Uterus (tissue), 4 donors: Measurements from ENCODE around the gene MGAT2. TPM values are rescaled to one million over a fixed set of nuclear protein-coding genes. Genes with fewer than 3 reads are reported as not detected.
A peak's percentile ranks its signal among the peaks of the same experiment; 100 is the strongest.

Source experiments
- DNase-seq, 2 donors: peaks; one replicate each; pipeline ENCODE4 v3.0.0-alpha.2; 2019 to 2020
- H3K27ac ChIP-seq, 2 donors: fragments of 200-600 bp; sonication (generic); 1 replicate in 1 of 2; 2 replicates in 1 of 2; pipeline ENCODE4 v1.5.1; 2016 to 2018
- H3K27me3 ChIP-seq, 2 donors: fragments of 200-600 bp; sonication (generic); one replicate each; pipeline ENCODE4 v1.5.1; 2018 to 2019; ENCODE audit warnings: control low read depth in 1 of 2
- H3K36me3 ChIP-seq, 2 donors: fragments of 200-600 bp; sonication (generic); one replicate each; pipeline ENCODE4 v1.5.1; 2019; ENCODE audit warnings: control low read depth in 1 of 2
- H3K4me1 ChIP-seq, 2 donors: fragments of 200-600 bp; sonication (generic); one replicate each; pipeline ENCODE4 v1.5.1; 2018 to 2019; ENCODE audit warnings: control low read depth in 1 of 2
- H3K4me3 ChIP-seq, 2 donors: fragments of 200-600 bp; sonication (generic); 1 replicate in 1 of 2; 2 replicates in 1 of 2; pipeline ENCODE4 v1.5.1; 2018 to 2019; ENCODE audit warnings: mild to moderate bottlenecking in 1 of 2
- H3K9me3 ChIP-seq, 2 donors: fragments of 200-600 bp; sonication (generic); one replicate each; pipeline ENCODE4 v1.5.1; 2019; ENCODE audit warnings: control low read depth in 1 of 2
- POLR2A ChIP-seq, 2 donors: fragments of 450-650 bp; IDR thresholded peaks; one replicate each; pipeline ENCODE4 v1.6.1; 2016; ENCODE audit warnings: antibody characterized with exemption in 2 of 2, mild to moderate bottlenecking in 1 of 2, moderate library complexity in 1 of 2
- intact Hi-C: fragments of 100-400 bp; cut with DNase I; formaldehyde crosslinking; loops from one replicate; pipeline ENCODE4 v1.15.1; 2023; ENCODE audit warnings: low total_unique reads
- total RNA-seq, 4 donors: library from RNA; depleted of rRNA in 3 of 4; stranded (reverse); fragments of >200 nt in 3 of 4; gene quantifications; one replicate each; pipeline versions ENCODE4 v1.1.0 to v1.2.4, GENCODE V29; 2014 to 2023
- TF ChIP-seq, protein P1 (sequence below), 4 experiments: fragments of 200-600 bp in 2 of 4; fragments of 450-650 bp in 2 of 4; sonication (generic) in 2 of 4; IDR thresholded peaks; one replicate each; pipeline ENCODE4 v1.5.1; 2016 to 2019; ENCODE audit warnings: antibody characterized with exemption in 4 of 4, mild to moderate bottlenecking in 2 of 4, moderate library complexity in 1 of 4
- donor health status: DM: yes; HTN: yes; CAD: no.

MGAT2 gene
- total RNA-seq, 4 donors from 2014 or later: 24.6 to 52.1 (median 32.6) TPM

- Histone ChIP-seq H3K9me3 (no peaks in the 10 kb centered on the region), H3K4me3 (peak overlapping the region; percentile 76 to 92), H3K36me3 (no peaks in the 10 kb centered on the region), H3K4me1 (peaks cover 11 to 17% of the 10 kb centered on the region in 2 donors), H3K27ac (peak overlapping the region; percentile 86 to 92), H3K27me3 (no peaks in the 10 kb centered on the region)
- peak; percentile 52 to 72 for DNase-seq
- intact Hi-C loops: no loop called here
- TF ChIP-seq, protein P1, sequence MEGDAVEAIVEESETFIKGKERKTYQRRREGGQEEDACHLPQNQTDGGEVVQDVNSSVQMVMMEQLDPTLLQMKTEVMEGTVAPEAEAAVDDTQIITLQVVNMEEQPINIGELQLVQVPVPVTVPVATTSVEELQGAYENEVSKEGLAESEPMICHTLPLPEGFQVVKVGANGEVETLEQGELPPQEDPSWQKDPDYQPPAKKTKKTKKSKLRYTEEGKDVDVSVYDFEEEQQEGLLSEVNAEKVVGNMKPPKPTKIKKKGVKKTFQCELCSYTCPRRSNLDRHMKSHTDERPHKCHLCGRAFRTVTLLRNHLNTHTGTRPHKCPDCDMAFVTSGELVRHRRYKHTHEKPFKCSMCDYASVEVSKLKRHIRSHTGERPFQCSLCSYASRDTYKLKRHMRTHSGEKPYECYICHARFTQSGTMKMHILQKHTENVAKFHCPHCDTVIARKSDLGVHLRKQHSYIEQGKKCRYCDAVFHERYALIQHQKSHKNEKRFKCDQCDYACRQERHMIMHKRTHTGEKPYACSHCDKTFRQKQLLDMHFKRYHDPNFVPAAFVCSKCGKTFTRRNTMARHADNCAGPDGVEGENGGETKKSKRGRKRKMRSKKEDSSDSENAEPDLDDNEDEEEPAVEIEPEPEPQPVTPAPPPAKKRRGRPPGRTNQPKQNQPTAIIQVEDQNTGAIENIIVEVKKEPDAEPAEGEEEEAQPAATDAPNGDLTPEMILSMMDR (IDR thresholded peaks at IDR 0.05): no peak
- TF ChIP-seq POLR2A (IDR thresholded peaks at IDR 0.05): no peak
Measured at GRCh38 chr14:49621114-49621881, 699 bp downstream of the MGAT2 start.

- Histone ChIP-seq H3K27ac (peak overlapping the region in 1 of 2 donors; percentile 86), H3K9me3 (no peaks in the 10 kb centered on the region), H3K4me1 (peaks cover 11 to 17% of the 10 kb centered on the region in 2 donors), H3K27me3 (no peaks in the 10 kb centered on the region), H3K36me3 (no peaks in the 10 kb centered on the region), H3K4me3 (peak overlapping the region; percentile 76 to 92)
- DNase-seq: no peak
- TF ChIP-seq, protein P1 (IDR thresholded peaks at IDR 0.05): no peak
- TF ChIP-seq POLR2A (IDR thresholded peaks at IDR 0.05): no peak
- intact Hi-C loops: no loop called here
Measured at GRCh38 chr14:49622022-49622607, 1.5 kb downstream of the MGAT2 start.

GRCh38 chr14:49623387-49623786 lies 2.8 kb downstream of the MGAT2 start:
- no peak for TF ChIP-seq POLR2A (IDR thresholded peaks at IDR 0.05)
- TF ChIP-seq, protein P1 (IDR thresholded peaks at IDR 0.05): no peak
- Histone ChIP-seq H3K4me1 (peaks cover 11 to 17% of the 10 kb centered on the region in 2 donors), H3K27ac (peak overlapping the region in 1 of 2 donors; percentile 1), H3K4me3 (no peak overlapping the region), H3K9me3 (no peaks in the 10 kb centered on the region), H3K36me3 (no peaks in the 10 kb centered on the region), H3K27me3 (no peaks in the 10 kb centered on the region)
- intact Hi-C loops: no loop called here
- DNase-seq: no peak

GRCh38 chr14:49623941-49624839 lies 3.6 kb downstream of the MGAT2 start:
- Histone ChIP-seq H3K27me3 (no peaks in the 10 kb centered on the region), H3K4me3 (no peak overlapping the region), H3K4me1 (peaks cover 11 to 17% of the 10 kb centered on the region in 2 donors), H3K36me3 (no peaks in the 10 kb centered on the region), H3K27ac (no peak overlapping the region), H3K9me3 (no peaks in the 10 kb centered on the region)
- intact Hi-C loops: no loop called here
- TF ChIP-seq, protein P1 (IDR thresholded peaks at IDR 0.05): no peak
- no peak for TF ChIP-seq POLR2A (IDR thresholded peaks at IDR 0.05)
- no peak for DNase-seq
